C1 segment of cervical spinal cord (tissue), 14 donors: ENCODE data around the gene CLSTN2.

Experiments
- DNase-seq, 14 donors: peaks; one replicate each; lab custom pipeline; 2025; lab: John Stamatoyannopoulos, UW

Gene CLSTN2

GRCh38 chr3:140584549-140584948 is 649.6 kb downstream of the CLSTN2 start:
- no peak for DNase-seq

- no peak for DNase-seq
Measured at GRCh38 chr3:140585828-140586227, 650.8 kb downstream of the CLSTN2 start.

GRCh38 chr3:140586311-140586710 is 651.3 kb downstream of the CLSTN2 start:
- DNase-seq = no peak

GRCh38 chr3:140588558-140588957 is 653.6 kb downstream of the CLSTN2 start:
- DNase-seq = no peak

GRCh38 chr3:140593766-140594165 is 658.8 kb downstream of the CLSTN2 start:
- DNase-seq = no peak

- DNase-seq = no peak
Measured at GRCh38 chr3:140595295-140595694, 660.3 kb downstream of the CLSTN2 start.

- DNase-seq = no peak
Measured at GRCh38 chr3:140597364-140597763, 662.4 kb downstream of the CLSTN2 start.

GRCh38 chr3:140597792-140598191 is 662.8 kb downstream of the CLSTN2 start:
- no peak for DNase-seq

GRCh38 chr3:140599009-140599408 is 664.0 kb downstream of the CLSTN2 start:
- DNase-seq = no peak

GRCh38 chr3:140599496-140599895 is 664.5 kb downstream of the CLSTN2 start:
- DNase-seq = no peak

GRCh38 chr3:140601881-140602280 is 666.9 kb downstream of the CLSTN2 start:
- DNase-seq = no peak

- no peak for DNase-seq
Measured at GRCh38 chr3:140602781-140603180, 667.8 kb downstream of the CLSTN2 start.

- DNase-seq = no peak
Measured at GRCh38 chr3:140603766-140604165, 668.8 kb downstream of the CLSTN2 start.

- no peak for DNase-seq
Measured at GRCh38 chr3:140610544-140610943, 675.6 kb downstream of the CLSTN2 start.

GRCh38 chr3:140614001-140614400 is 679.0 kb downstream of the CLSTN2 start:
- no peak for DNase-seq

- DNase-seq = no peak
Measured at GRCh38 chr3:140617135-140617534, 682.1 kb downstream of the CLSTN2 start.

- DNase-seq = no peak
Measured at GRCh38 chr3:140626856-140627255, 691.9 kb downstream of the CLSTN2 start.
